G401.6 (cell line): ENCODE measurements around the gene GNAS-AS1.

Source experiments
- FAIRE-seq: peaks from 2 replicates; lab custom pipeline; 2012; peaks lifted over from hg19 to GRCh38; lab: Jason Lieb, UNC

The GNAS-AS1 gene

GRCh38 chr20:58855506-58856389, 5.0 kb upstream of the GNAS-AS1 start:
- FAIRE-seq: no peak

- no peak for FAIRE-seq
Observed at GRCh38 chr20:58854638-58855471, 4.2 kb upstream of the GNAS-AS1 start.

GRCh38 chr20:58853976-58854637, 3.4 kb upstream of the GNAS-AS1 start:
- FAIRE-seq: no peak

GRCh38 chr20:58853466-58853865, 2.8 kb upstream of the GNAS-AS1 start:
- no peak for FAIRE-seq

- FAIRE-seq: no peak
Observed at GRCh38 chr20:58852543-58853271, 2.0 kb upstream of the GNAS-AS1 start, which contains the start of gene GNAS. Gene GNAS, plus strand, starts transcription at chr20:58852716.

GRCh38 chr20:58851969-58852458, 1.3 kb upstream of the GNAS-AS1 start:
- FAIRE-seq: no peak

GRCh38 chr20:58851221-58851968, 693 bp upstream of the GNAS-AS1 start:
- no peak for FAIRE-seq

GRCh38 chr20:58847463-58847862, 3.2 kb downstream of the GNAS-AS1 start:
- FAIRE-seq: no peak

- FAIRE-seq: no peak
Observed at GRCh38 chr20:58845706-58846105, 5.0 kb downstream of the GNAS-AS1 start.

GRCh38 chr20:58843128-58843556, 7.6 kb downstream of the GNAS-AS1 start:
- no peak for FAIRE-seq

- no peak for FAIRE-seq
Observed at GRCh38 chr20:58842276-58842675, 8.4 kb downstream of the GNAS-AS1 start.

GRCh38 chr20:58841539-58842264, 9.0 kb downstream of the GNAS-AS1 start:
- FAIRE-seq: no peak

- no peak for FAIRE-seq
Observed at GRCh38 chr20:58840816-58841538, 9.7 kb downstream of the GNAS-AS1 start.

- FAIRE-seq: no peak
Observed at GRCh38 chr20:58839991-58840747, 10.5 kb downstream of the GNAS-AS1 start.

- FAIRE-seq: no peak
Observed at GRCh38 chr20:58839474-58839874, 11.2 kb downstream of the GNAS-AS1 start.

- FAIRE-seq: no peak
Observed at GRCh38 chr20:58838174-58838573, 12.5 kb downstream of the GNAS-AS1 start.

GRCh38 chr20:58837717-58838116, 13.0 kb downstream of the GNAS-AS1 start:
- FAIRE-seq: no peak

- FAIRE-seq: no peak
Observed at GRCh38 chr20:58836616-58837204, 14.0 kb downstream of the GNAS-AS1 start.
